ENCODE results near the gene PRR20G. TPM values are rescaled to one million over a fixed set of nuclear protein-coding genes. Genes with fewer than 3 reads are reported as not detected.

Gene PRR20G
- total and polyA plus RNA-seq, 9 of the 15 experiments (the other 6 are each of a cell fraction or from before 2014, with no cell fraction given), result not detected

DNA sequence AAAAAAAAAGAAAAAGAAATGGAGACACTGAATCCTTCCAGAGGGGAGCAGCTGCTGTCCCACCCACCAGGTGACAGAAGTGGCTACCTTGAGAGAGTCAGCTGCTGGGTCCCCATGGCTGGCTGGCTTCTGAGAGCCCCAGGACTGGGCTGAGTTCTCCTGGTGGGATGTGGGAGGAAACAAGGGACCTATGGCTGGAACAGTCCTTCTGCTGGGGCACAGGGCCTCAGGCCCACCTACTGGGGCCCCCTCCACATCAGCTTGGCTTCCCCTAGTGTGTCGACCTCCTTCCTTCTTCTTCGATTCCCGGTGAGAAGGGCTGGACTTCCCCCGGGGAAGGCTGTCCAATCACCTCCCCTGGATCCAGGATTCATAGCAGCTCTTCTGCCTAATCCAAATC is 32.3 kb downstream of the PRR20G start:
- intact Hi-C loops (cut with micrococcal nuclease) (no loop called here), in situ Hi-C loops (cut with MboI) (no loop called here)
- no TSS peak for BruUV-seq (replicated peaks)
- no peaks in the 10 kb centered on the region; the same call in 1 of the 2 replicates for H4K20me1 ChIP-seq (replicated peaks; ENCODE audit: control insufficient read depth, insufficient read depth, low read length)
- no peak overlapping the region for H3K27ac ChIP-seq (ENCODE audit: extremely low read depth, low read depth, low read length)
- WGBS (ENCODE audit: insufficient coverage, low coverage, missing lambda C conversion rate), result 0% methylated on average over 3 of the region's 4 CpGs
- no peak overlapping the region for H3K9ac ChIP-seq (ENCODE audit: insufficient read depth in 1 of 2, low read depth in 2 of 2, low read length in 2 of 2)
- CTCF ChIA-PET (ENCODE audit: low intra/inter-chr PET ratio), result no interaction called here
- no peak overlapping the region for H2AFZ ChIP-seq (ENCODE audit: low read depth, low read length)
- H3K27me3 ChIP-seq (ENCODE audit: control insufficient read depth in 2 of 2, insufficient read depth in 2 of 2, low read length in 2 of 2), result 0 out of 5 replicates have a peak, but pooled peaks cover 0 to 5% of the 10 kb centered on the region in 2 experiments
- H3K79me2 ChIP-seq (ENCODE audit: control insufficient read depth, insufficient read depth, low read length), result no peaks in the 10 kb centered on the region
- H3K9me1 ChIP-seq (ENCODE audit: control insufficient read depth, insufficient read depth, low read length), result no peaks in the 10 kb centered on the region
- H3K4me2 ChIP-seq (ENCODE audit: insufficient read depth, low read length), result no peak overlapping the region
- H3K36me3 ChIP-seq (ENCODE audit: control insufficient read depth, insufficient read depth, low read length), result no peaks in the 10 kb centered on the region
- H3K9me3 ChIP-seq (replicated peaks; ENCODE audit: control insufficient read depth, insufficient read depth, low read depth, low read length), result no peaks in the 10 kb centered on the region
- no peak for ATAC-seq
- no peak overlapping the region for H3K4me3 ChIP-seq
- no peaks in the 10 kb centered on the region for H3K4me1 ChIP-seq (replicated peaks in 1 of 2; ENCODE audit: control insufficient read depth in 2 of 2, insufficient read depth in 2 of 2, low read length in 2 of 2)
- no peak for FAIRE-seq
- POLR2A ChIA-PET, result no interaction called here
- TF ChIP-seq ZNF395 (CRISPR knock-in tag; IDR thresholded peaks at IDR 0.05), result no peak
- TF ChIP-seq, protein P1, sequence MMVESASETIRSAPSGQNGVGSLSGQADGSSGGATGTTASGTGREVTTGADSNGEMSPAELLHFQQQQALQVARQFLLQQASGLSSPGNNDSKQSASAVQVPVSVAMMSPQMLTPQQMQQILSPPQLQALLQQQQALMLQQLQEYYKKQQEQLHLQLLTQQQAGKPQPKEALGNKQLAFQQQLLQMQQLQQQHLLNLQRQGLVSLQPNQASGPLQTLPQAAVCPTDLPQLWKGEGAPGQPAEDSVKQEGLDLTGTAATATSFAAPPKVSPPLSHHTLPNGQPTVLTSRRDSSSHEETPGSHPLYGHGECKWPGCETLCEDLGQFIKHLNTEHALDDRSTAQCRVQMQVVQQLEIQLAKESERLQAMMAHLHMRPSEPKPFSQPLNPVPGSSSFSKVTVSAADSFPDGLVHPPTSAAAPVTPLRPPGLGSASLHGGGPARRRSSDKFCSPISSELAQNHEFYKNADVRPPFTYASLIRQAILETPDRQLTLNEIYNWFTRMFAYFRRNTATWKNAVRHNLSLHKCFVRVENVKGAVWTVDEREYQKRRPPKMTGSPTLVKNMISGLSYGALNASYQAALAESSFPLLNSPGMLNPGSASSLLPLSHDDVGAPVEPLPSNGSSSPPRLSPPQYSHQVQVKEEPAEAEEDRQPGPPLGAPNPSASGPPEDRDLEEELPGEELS (CRISPR knock-in tag; IDR thresholded peaks at IDR 0.05; ENCODE audit: borderline replicate concordance), result no peak
- TF ChIP-seq MLX (CRISPR knock-in tag; conservative IDR thresholded peaks at IDR 0.05), result no peak
- no peak for TF ChIP-seq SIRT6 (IDR thresholded peaks at IDR 0.05; ENCODE audit: low read depth, low read length)
- no peak for TF ChIP-seq NCOA4 (IDR thresholded peaks at IDR 0.05; ENCODE audit: partially characterized antibody)
- no peak for TF ChIP-seq BCLAF1 (IDR thresholded peaks at IDR 0.05; ENCODE audit: borderline replicate concordance in 1 of 2, control insufficient read depth in 1 of 2, low read depth in 2 of 2, low read length in 1 of 2)
- no peak for TF ChIP-seq HDAC2 (IDR thresholded peaks at IDR 0.05)
- no peak for TF ChIP-seq ZNF175 (CRISPR knock-in tag; IDR thresholded peaks at IDR 0.05; ENCODE audit: low read depth)
- no peak for TF ChIP-seq PHTF2 (CRISPR knock-in tag; IDR thresholded peaks at IDR 0.05)
- TF ChIP-seq FOSL1 (tag; conservative IDR thresholded peaks at IDR 0.05), result no peak
- TF ChIP-seq SIN3B (IDR thresholded peaks at IDR 0.05; ENCODE audit: low read depth), result no peak
- TF ChIP-seq, protein P2, sequence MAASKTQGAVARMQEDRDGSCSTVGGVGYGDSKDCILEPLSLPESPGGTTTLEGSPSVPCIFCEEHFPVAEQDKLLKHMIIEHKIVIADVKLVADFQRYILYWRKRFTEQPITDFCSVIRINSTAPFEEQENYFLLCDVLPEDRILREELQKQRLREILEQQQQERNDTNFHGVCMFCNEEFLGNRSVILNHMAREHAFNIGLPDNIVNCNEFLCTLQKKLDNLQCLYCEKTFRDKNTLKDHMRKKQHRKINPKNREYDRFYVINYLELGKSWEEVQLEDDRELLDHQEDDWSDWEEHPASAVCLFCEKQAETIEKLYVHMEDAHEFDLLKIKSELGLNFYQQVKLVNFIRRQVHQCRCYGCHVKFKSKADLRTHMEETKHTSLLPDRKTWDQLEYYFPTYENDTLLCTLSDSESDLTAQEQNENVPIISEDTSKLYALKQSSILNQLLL (CRISPR knock-in tag; IDR thresholded peaks at IDR 0.05; ENCODE audit: borderline replicate concordance), result no peak
- TF ChIP-seq FOXM1 (IDR thresholded peaks at IDR 0.05; ENCODE audit: low read depth), result no peak
- TF ChIP-seq FOXM1 (CRISPR knock-in tag; IDR thresholded peaks at IDR 0.05; ENCODE audit: low read depth), result no peak
- no peak for DNase-seq (ENCODE audit: extremely low read depth in 1 of 4, low spot score in 3 of 4)
